Body of pancreas (tissue), 4 donors: ENCODE data around the gene LDLRAD3. TPM values are rescaled to one million over a fixed set of nuclear protein-coding genes. Genes with fewer than 3 reads are reported as not detected.

ENCODE experiments used
- ATAC-seq: fragments of 150-250 bp; one replicate; pipeline ENCODE4 v1.9.1; 2016
- DNase-seq, 4 donors: peaks; one replicate each; pipeline ENCODE4 v3.0.0-alpha.2; 2019
- H3K27ac ChIP-seq, 4 donors: fragments of 200-600 bp; sonication (generic); 1 replicate in 3 of 4; 2 replicates in 1 of 4; pipeline versions ENCODE4 v1.5.1 to v1.6.1; 2016 to 2019; ENCODE audit warnings: mild to moderate bottlenecking in 1 of 4, mixed read lengths in 1 of 4, moderate library complexity in 1 of 4
- H3K27me3 ChIP-seq, 2 donors: fragments of 200-600 bp; sonication (generic); one replicate each; pipeline ENCODE4 v1.6.0; 2016; ENCODE audit warnings: mild to moderate bottlenecking in 1 of 2
- H3K36me3 ChIP-seq, 2 donors: fragments of 200-600 bp; sonication (generic); replicated peaks in 1 of 2; 2 replicates each; pipeline ENCODE4 v1.5.1; 2016; ENCODE audit warnings: low read depth in 2 of 2; ENCODE audit not compliant: insufficient read depth in 1 of 2
- H3K4me1 ChIP-seq: fragments of 200-600 bp; sonication (generic); one replicate; pipeline ENCODE4 v1.6.0; 2016
- H3K4me3 ChIP-seq, 2 donors: fragments of 200-600 bp; sonication (generic); 1 replicate in 1 of 2; 2 replicates in 1 of 2; pipeline ENCODE4 v1.5.1; 2016 to 2019
- H3K9me3 ChIP-seq, 3 donors: fragments of 200-600 bp; sonication (generic); 1 replicate in 2 of 3; 2 replicates in 1 of 3; pipeline ENCODE4 v1.5.1; 2016
- POLR2A ChIP-seq, 3 donors: fragments of 450-650 bp; IDR thresholded peaks; one replicate each; pipeline ENCODE4 v1.6.1; 2016; ENCODE audit warnings: antibody characterized with exemption in 3 of 3, mild to moderate bottlenecking in 2 of 3
- WGBS, 2 donors: methylation state at CpG; one replicate each; pipeline ENCODE4 v1.1.5; 2017; 5-methylcytosine and 5-hydroxymethylcytosine counted together
- intact Hi-C: fragments of 100-400 bp; cut with DNase I; formaldehyde crosslinking; loops from one replicate; pipeline ENCODE4 v1.15.1; 2023
- microRNA-seq, 2 donors: library from miRNA; unstranded; fragments of <30 nt; microRNA quantifications; one replicate each; pipeline ENCODE4, GENCODE V29; 2016; ENCODE audit warnings: borderline number of aligned reads in 2 of 2, borderline replicate concordance in 2 of 2
- small RNA-seq: library from RNA; depleted of rRNA; stranded (forward); fragments of <200 nt; gene quantifications from one replicate; pipeline ENCODE3, GENCODE V24; 2016
- total RNA-seq, 2 donors: library from RNA; depleted of rRNA; stranded (reverse); fragments of >200 nt; gene quantifications; one replicate each; pipeline ENCODE4 v1.1.0, GENCODE V29; 2016
- TF ChIP-seq, protein P1 (sequence below), 7 experiments: fragments of 450-650 bp in 4 of 7; fragments of 200-600 bp in 3 of 7; sonication (generic) in 3 of 7; IDR thresholded peaks; one replicate each; pipeline ENCODE4 v1.5.1; 2016 to 2019; ENCODE audit warnings: antibody characterized with exemption in 7 of 7

Gene LDLRAD3
- total RNA-seq, 2 donors from 2014 or later: 5.7 to 7.9 TPM

DNA sequence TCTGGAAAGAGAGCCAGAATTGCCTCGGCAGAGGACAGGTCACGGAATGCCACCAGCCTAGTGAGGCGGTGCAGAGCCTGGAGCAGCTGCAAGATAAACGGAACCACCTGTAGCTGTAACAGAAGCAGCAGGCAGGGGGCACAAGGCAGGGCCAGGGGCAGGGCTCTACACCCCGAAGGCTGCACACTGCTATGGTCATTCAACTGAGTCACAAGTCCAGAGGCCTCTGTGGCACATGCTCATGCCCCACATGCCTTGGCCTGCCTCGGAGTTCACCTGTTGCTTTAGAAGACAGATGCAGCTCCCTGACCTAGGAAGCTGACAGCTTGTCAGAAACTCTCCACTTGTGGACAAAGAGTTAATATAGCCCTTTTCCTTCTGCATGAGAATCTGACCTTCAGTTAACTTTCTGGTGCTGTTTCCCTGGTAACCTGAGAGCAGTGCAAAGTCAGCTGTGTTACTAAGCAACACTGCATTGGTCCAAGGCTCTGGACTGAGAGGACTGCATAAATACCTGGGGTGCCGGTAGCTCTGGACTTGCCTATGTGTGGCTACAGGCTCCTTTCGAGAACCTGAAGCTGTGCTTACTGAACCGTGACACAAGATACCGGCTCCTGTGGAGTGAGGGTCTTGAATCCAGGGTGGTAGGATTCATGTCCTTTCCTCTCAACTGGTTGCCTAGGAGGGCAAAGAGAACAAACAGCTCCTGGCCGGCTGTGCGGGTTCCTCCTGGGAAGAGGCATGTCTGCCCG is 334.8 kb downstream of the LDLRAD3 start:
- intact Hi-C loops: no loop called here
- peaks cover 0 to 15% of the 10 kb centered on the region in 2 donors for H3K36me3 ChIP-seq
- no peaks in the 10 kb centered on the region for H3K27me3 ChIP-seq
- TF ChIP-seq, protein P1, sequence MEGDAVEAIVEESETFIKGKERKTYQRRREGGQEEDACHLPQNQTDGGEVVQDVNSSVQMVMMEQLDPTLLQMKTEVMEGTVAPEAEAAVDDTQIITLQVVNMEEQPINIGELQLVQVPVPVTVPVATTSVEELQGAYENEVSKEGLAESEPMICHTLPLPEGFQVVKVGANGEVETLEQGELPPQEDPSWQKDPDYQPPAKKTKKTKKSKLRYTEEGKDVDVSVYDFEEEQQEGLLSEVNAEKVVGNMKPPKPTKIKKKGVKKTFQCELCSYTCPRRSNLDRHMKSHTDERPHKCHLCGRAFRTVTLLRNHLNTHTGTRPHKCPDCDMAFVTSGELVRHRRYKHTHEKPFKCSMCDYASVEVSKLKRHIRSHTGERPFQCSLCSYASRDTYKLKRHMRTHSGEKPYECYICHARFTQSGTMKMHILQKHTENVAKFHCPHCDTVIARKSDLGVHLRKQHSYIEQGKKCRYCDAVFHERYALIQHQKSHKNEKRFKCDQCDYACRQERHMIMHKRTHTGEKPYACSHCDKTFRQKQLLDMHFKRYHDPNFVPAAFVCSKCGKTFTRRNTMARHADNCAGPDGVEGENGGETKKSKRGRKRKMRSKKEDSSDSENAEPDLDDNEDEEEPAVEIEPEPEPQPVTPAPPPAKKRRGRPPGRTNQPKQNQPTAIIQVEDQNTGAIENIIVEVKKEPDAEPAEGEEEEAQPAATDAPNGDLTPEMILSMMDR (IDR thresholded peaks at IDR 0.05): no peak
- no peak overlapping the region for H3K27ac ChIP-seq
- H3K9me3 ChIP-seq: no peaks in the 10 kb centered on the region
- no peaks in the 10 kb centered on the region for H3K4me1 ChIP-seq
- peak; percentile 35 for ATAC-seq
- H3K4me3 ChIP-seq: no peak overlapping the region
- WGBS, 2 donors: 68 to 79% methylated on average over 11 to 13 of the region's 13 CpGs
- DNase-seq: peak in 1 of 4 donors; percentile 27

DNA sequence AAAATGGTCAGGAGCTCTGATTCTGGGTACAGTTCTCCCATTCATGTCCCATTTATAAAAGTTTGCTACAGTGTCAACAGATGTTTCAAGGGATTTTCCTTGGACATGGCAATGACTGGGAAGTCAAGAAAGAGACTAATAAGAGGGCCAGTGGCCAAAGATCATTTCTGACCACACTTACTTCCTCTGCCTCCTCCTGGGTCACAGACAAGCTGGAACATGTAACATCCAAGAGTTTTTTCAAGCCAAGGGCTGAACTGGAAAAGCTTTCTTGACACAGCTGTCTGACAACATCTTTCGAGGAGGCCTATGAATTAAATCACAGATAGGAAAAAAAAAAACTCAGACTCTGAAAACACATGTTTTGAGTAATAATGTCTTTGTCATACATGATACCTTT is 336.7 kb downstream of the LDLRAD3 start:
- intact Hi-C loops: no loop called here
- Histone ChIP-seq H3K36me3 (peaks cover 0 to 4% of the 10 kb centered on the region in 2 donors), H3K9me3 (no peaks in the 10 kb centered on the region), H3K27ac (no peak overlapping the region), H3K4me3 (no peak overlapping the region), H3K4me1 (no peaks in the 10 kb centered on the region), H3K27me3 (no peaks in the 10 kb centered on the region)
- TF ChIP-seq, protein P1 (IDR thresholded peaks at IDR 0.05): no peak
- TF ChIP-seq POLR2A (IDR thresholded peaks at IDR 0.05): no peak
- ATAC-seq: no peak
- DNase-seq: no peak
- 55 to 58% methylated on average over 1 of the region's 1 CpG for WGBS, 2 donors

Small RNA genes lying within 50 kb of the gene (microRNA-seq; reads per million reads assigned to microRNA genes)
- 0 reads per million in 2 donors for gene MIR3973

Small RNA genes lying within 50 kb of the gene (small RNA-seq; reads per million reads assigned to genes)
- gene MIR3973: not detected
